Measurements from ENCODE around the gene ENPP6. TPM values are rescaled to one million over a fixed set of nuclear protein-coding genes. Genes with fewer than 3 reads are reported as not detected.

ENPP6 gene
- total RNA-seq, 4 donors from 2014 or later = 0.97 TPM; not detected in 3

DNA sequence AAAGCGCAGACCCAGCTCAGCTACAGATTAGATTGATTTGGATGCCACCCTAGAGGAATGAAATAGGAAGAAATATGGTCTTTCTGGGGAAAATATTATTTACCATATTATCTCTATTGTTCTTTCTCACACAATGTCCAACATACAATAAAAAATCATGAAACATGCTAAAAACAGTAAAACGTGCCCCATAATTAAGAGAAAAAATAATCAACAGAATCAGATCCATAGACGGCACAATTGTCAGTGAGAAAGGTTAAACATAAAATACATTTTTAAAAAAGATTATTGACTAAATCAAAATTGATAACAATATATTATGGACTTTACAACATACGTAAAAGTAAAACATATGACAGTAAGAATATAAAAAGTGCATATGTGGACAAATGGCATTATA, 90.9 kb downstream of the ENPP6 start:
- no peaks in the 10 kb centered on the region for H3K36me3 ChIP-seq
- no peaks in the 10 kb centered on the region for H3K4me1 ChIP-seq
- H3K9me3 ChIP-seq = no peaks in the 10 kb centered on the region
- DNase-seq = no peak
- no peaks in the 10 kb centered on the region for H3K27me3 ChIP-seq
- H3K4me3 ChIP-seq = no peak overlapping the region
- TF ChIP-seq, protein P1, sequence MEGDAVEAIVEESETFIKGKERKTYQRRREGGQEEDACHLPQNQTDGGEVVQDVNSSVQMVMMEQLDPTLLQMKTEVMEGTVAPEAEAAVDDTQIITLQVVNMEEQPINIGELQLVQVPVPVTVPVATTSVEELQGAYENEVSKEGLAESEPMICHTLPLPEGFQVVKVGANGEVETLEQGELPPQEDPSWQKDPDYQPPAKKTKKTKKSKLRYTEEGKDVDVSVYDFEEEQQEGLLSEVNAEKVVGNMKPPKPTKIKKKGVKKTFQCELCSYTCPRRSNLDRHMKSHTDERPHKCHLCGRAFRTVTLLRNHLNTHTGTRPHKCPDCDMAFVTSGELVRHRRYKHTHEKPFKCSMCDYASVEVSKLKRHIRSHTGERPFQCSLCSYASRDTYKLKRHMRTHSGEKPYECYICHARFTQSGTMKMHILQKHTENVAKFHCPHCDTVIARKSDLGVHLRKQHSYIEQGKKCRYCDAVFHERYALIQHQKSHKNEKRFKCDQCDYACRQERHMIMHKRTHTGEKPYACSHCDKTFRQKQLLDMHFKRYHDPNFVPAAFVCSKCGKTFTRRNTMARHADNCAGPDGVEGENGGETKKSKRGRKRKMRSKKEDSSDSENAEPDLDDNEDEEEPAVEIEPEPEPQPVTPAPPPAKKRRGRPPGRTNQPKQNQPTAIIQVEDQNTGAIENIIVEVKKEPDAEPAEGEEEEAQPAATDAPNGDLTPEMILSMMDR (IDR thresholded peaks at IDR 0.05) = no peak
- no peak for TF ChIP-seq POLR2A (IDR thresholded peaks at IDR 0.05)
- no peak overlapping the region for H3K27ac ChIP-seq
- intact Hi-C loops (cut with DNase I; ENCODE audit: low total_unique reads) = no loop called here

DNA sequence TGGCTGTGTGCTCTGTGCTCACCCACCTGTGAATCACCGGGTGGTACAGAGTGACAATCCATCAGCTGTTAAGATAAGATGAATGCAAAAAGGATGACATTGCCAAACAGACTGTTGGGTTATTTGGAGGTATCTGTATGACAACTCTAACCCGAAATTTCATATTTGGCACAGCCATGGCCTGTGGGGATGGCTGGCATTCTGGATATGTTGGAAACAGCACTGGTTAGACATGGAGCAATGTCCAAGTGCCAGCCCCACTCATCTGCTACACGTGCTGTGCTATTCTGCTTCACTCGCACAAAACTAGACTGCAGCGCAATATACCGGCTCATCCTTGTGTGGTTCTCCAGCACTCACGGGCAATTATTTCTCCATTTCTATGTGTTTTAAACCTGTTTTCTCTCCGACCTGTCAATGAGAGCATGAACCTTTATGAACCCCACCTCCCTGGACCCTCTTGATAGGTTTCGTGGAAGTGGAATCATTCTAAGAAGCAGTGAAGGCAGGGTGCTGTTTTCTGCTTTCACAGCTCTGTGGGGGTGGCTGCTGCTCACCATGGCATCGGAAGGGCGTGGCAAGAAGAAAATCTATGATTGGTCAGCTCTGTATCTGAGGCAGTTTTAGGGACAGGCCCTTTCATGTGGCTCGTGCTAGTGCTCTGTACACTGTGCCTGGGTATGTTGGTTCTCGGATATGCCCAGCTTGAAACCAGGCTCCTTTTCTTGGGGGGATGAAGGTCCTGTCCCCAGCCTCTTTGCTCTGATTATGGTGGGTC, 94.9 kb downstream of the ENPP6 start:
- no peak for DNase-seq
- Histone ChIP-seq H3K36me3 (no peaks in the 10 kb centered on the region), H3K27me3 (no peaks in the 10 kb centered on the region), H3K4me1 (no peaks in the 10 kb centered on the region), H3K27ac (no peak overlapping the region), H3K9me3 (no peaks in the 10 kb centered on the region), H3K4me3 (no peak overlapping the region)
- intact Hi-C loops (cut with DNase I; ENCODE audit: low total_unique reads) = no loop called here
- TF ChIP-seq POLR2A (IDR thresholded peaks at IDR 0.05) = no peak
- TF ChIP-seq, protein P1 (IDR thresholded peaks at IDR 0.05) = no peak

DNA sequence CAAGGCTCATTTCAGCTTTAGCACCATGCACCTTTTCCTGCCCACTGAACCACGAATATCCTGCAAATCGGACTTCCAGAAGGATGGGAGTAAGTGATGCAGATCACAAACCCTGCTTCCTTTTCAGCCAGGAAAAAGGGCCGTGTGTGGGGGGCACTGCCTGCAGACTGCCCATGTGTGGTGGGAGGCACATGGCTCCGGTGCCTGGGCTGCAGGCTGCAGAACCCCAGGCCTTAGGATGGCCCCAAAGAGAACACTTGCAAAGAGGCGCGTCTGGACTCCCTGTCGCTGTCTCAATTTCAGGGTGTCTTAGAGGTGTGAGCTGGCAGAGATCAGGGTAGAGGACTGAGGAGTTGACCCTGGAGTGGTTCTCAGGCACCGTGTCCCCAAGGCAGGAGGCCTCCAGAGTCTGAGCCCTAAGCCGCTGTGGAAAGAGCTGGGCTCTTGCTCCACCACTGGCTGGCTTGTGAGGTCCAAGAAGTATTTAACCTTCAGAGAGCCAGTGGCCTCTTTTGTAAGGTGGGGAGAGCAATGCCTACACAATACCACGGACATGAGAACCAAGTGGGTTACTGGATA, 97.0 kb downstream of the ENPP6 start:
- TF ChIP-seq, protein P1 (IDR thresholded peaks at IDR 0.05) = no peak
- no peak for TF ChIP-seq POLR2A (IDR thresholded peaks at IDR 0.05)
- H3K9me3 ChIP-seq = no peaks in the 10 kb centered on the region
- H3K27me3 ChIP-seq = no peaks in the 10 kb centered on the region
- no peaks in the 10 kb centered on the region for H3K36me3 ChIP-seq
- no peak overlapping the region for H3K27ac ChIP-seq
- no peaks in the 10 kb centered on the region for H3K4me1 ChIP-seq
- no peak for DNase-seq
- no peak overlapping the region for H3K4me3 ChIP-seq
- intact Hi-C loops (cut with DNase I; ENCODE audit: low total_unique reads) = no loop called here

- no peak for DNase-seq
- no peaks in the 10 kb centered on the region for H3K4me1 ChIP-seq
- H3K4me3 ChIP-seq = no peak overlapping the region
- no peaks in the 10 kb centered on the region for H3K27me3 ChIP-seq
- H3K27ac ChIP-seq = no peak overlapping the region
- no peaks in the 10 kb centered on the region for H3K9me3 ChIP-seq
- intact Hi-C loops (cut with DNase I; ENCODE audit: low total_unique reads) = no loop called here
- TF ChIP-seq, protein P1 (IDR thresholded peaks at IDR 0.05) = no peak
- TF ChIP-seq POLR2A (IDR thresholded peaks at IDR 0.05) = no peak
- no peaks in the 10 kb centered on the region for H3K36me3 ChIP-seq
Measured at GRCh38 chr4:184117662-184118199, 99.9 kb downstream of the ENPP6 start.

- no peaks in the 10 kb centered on the region for H3K27me3 ChIP-seq
- no peak for TF ChIP-seq POLR2A (IDR thresholded peaks at IDR 0.05)
- TF ChIP-seq, protein P1 (IDR thresholded peaks at IDR 0.05) = no peak
- no peaks in the 10 kb centered on the region for H3K36me3 ChIP-seq
- H3K9me3 ChIP-seq = no peaks in the 10 kb centered on the region
- H3K4me1 ChIP-seq = no peaks in the 10 kb centered on the region
- H3K27ac ChIP-seq = no peak overlapping the region
- DNase-seq = no peak
- H3K4me3 ChIP-seq = no peak overlapping the region
- intact Hi-C loops (cut with DNase I; ENCODE audit: low total_unique reads) = no loop called here
Measured at GRCh38 chr4:184115399-184115798, 102.3 kb downstream of the ENPP6 start.

All from uterus (tissue), 4 donors.